Measurements from ENCODE around the gene CD48. TPM values are rescaled to one million over a fixed set of nuclear protein-coding genes. Genes with fewer than 3 reads are reported as not detected.

CD48 gene
- total RNA-seq, 3 donors from 2014 or later, result 5.4 to 12.3 (median 8.8) TPM

- intact Hi-C loops (cut with DNase I; ENCODE audit: low total_unique reads), result loop anchor here (10.0 kb wide), 1 partner anchor 392 kb away; the partner anchor contains the start of genes NIT1 and PFDN2
- DNase-seq (ENCODE audit: low spot score in 2 of 2), result no peak
- TF ChIP-seq CTCF (IDR thresholded peaks at IDR 0.05), result no peak
- no peak for TF ChIP-seq POLR2A (IDR thresholded peaks at IDR 0.05)
- no peak for TF ChIP-seq POLR2AphosphoS5 (IDR thresholded peaks at IDR 0.05)
Observed at GRCh38 chr1:160722726-160723125, 11.1 kb upstream of the CD48 start.

GRCh38 chr1:160721473-160721872, 9.9 kb upstream of the CD48 start:
- no peak for DNase-seq (ENCODE audit: low spot score in 2 of 2)
- no peak for TF ChIP-seq POLR2A (IDR thresholded peaks at IDR 0.05)
- no peak for TF ChIP-seq POLR2AphosphoS5 (IDR thresholded peaks at IDR 0.05)
- no peak for TF ChIP-seq CTCF (IDR thresholded peaks at IDR 0.05)

More at GRCh38 chr1:160722726-160723125, 11.1 kb upstream of the CD48 start:
- no peak overlapping the region for H3K27ac ChIP-seq
- H3K36me3 ChIP-seq, result no peaks in the 10 kb centered on the region
- H3K9me3 ChIP-seq, result no peaks in the 10 kb centered on the region
- no peaks in the 10 kb centered on the region for H3K27me3 ChIP-seq
- H3K4me1 ChIP-seq, result peaks cover 0 to 7% of the 10 kb centered on the region in 2 donors
- no peak overlapping the region for H3K4me3 ChIP-seq

GRCh38 chr1:160720356-160721085, 8.9 kb upstream of the CD48 start:
- Histone ChIP-seq H3K27me3 (no peaks in the 10 kb centered on the region), H3K4me1 (no peaks in the 10 kb centered on the region), H3K9me3 (no peaks in the 10 kb centered on the region), H3K4me3 (no peak overlapping the region), H3K36me3 (no peaks in the 10 kb centered on the region), H3K27ac (no peak overlapping the region)
- DNase-seq (ENCODE audit: low spot score in 2 of 2), result no peak
- intact Hi-C loops (cut with DNase I; ENCODE audit: low total_unique reads), result loop anchor here (10.0 kb wide), 1 partner anchor 394 kb away; the partner anchor contains the start of genes NIT1 and PFDN2
- TF ChIP-seq POLR2A (IDR thresholded peaks at IDR 0.05), result no peak
- no peak for TF ChIP-seq POLR2AphosphoS5 (IDR thresholded peaks at IDR 0.05)
- TF ChIP-seq CTCF (IDR thresholded peaks at IDR 0.05), result no peak

More at GRCh38 chr1:160721473-160721872, 9.9 kb upstream of the CD48 start:
- H3K27ac ChIP-seq, result no peak overlapping the region
- H3K4me1 ChIP-seq, result peaks cover 0 to 4% of the 10 kb centered on the region in 2 donors
- H3K9me3 ChIP-seq, result no peaks in the 10 kb centered on the region
- H3K4me3 ChIP-seq, result no peak overlapping the region
- no peaks in the 10 kb centered on the region for H3K36me3 ChIP-seq
- no peaks in the 10 kb centered on the region for H3K27me3 ChIP-seq
- intact Hi-C loops (cut with DNase I; ENCODE audit: low total_unique reads), result loop anchor here (10.0 kb wide), 1 partner anchor 393 kb away; the partner anchor contains the start of genes NIT1 and PFDN2

GRCh38 chr1:160718210-160718609, 6.6 kb upstream of the CD48 start:
- no peak overlapping the region for H3K27ac ChIP-seq
- DNase-seq (ENCODE audit: low spot score in 2 of 2), result no peak
- no peak overlapping the region for H3K4me3 ChIP-seq
- no peaks in the 10 kb centered on the region for H3K4me1 ChIP-seq
- H3K9me3 ChIP-seq, result no peaks in the 10 kb centered on the region
- no peaks in the 10 kb centered on the region for H3K27me3 ChIP-seq
- intact Hi-C loops (cut with DNase I; ENCODE audit: low total_unique reads), result no loop called here
- TF ChIP-seq POLR2AphosphoS5 (IDR thresholded peaks at IDR 0.05) (no peak), POLR2A (IDR thresholded peaks at IDR 0.05) (no peak), CTCF (IDR thresholded peaks at IDR 0.05) (no peak)
- H3K36me3 ChIP-seq, result no peaks in the 10 kb centered on the region

DNA sequence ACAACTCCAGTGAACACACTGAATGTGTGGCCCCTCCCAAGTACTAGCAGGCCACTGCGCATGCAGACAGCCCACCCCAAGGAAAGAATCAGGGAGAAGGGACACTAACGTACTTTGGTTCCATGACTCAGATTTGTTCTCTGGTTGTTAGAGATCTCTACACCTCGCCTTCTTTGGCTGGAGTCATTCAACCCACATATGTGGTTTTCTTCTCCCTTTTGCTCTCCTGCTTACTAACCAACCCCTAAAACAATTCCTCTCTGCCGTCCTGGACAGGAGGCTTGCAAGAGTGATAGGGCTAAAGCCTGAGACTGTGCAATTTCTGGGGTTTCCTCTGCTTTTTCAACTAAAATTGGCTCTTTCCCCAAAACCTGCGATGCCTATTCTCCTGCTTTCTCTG, 5.7 kb upstream of the CD48 start:
- no peaks in the 10 kb centered on the region for H3K27me3 ChIP-seq
- intact Hi-C loops (cut with DNase I; ENCODE audit: low total_unique reads), result no loop called here
- no peak overlapping the region for H3K27ac ChIP-seq
- no peak for DNase-seq (ENCODE audit: low spot score in 2 of 2)
- TF ChIP-seq POLR2AphosphoS5 (IDR thresholded peaks at IDR 0.05) (no peak), CTCF (IDR thresholded peaks at IDR 0.05) (no peak), POLR2A (IDR thresholded peaks at IDR 0.05) (no peak)
- H3K36me3 ChIP-seq, result no peaks in the 10 kb centered on the region
- H3K4me1 ChIP-seq, result no peaks in the 10 kb centered on the region
- no peak overlapping the region for H3K4me3 ChIP-seq
- H3K9me3 ChIP-seq, result no peaks in the 10 kb centered on the region
